ENCODE data around the gene PPP1R11. TPM values are rescaled to one million over a fixed set of nuclear protein-coding genes. Genes with fewer than 3 reads are reported as not detected.

PPP1R11 gene
- total and polyA plus RNA-seq, 2 of the 13 experiments (the other 11 are each of a cell fraction or from before 2014, with no cell fraction given): 32.1 to 58.9 TPM

- TF ChIP-seq RERE (CRISPR knock-in tag; IDR thresholded peaks at IDR 0.05; ENCODE audit: low read depth) (no peak; the same call in 1 of the 2 replicates), KDM2A (CRISPR knock-in tag; IDR thresholded peaks at IDR 0.05; ENCODE audit: borderline replicate concordance, low read depth) (peak; percentile 95), ZNF407 (CRISPR knock-in tag; IDR thresholded peaks at IDR 0.05; ENCODE audit: not compliant biosample characterization) (peak; percentile 71), ZNF879 (CRISPR knock-in tag; IDR thresholded peaks at IDR 0.05) (0 out of 2 replicates have a peak, but pooled peaks have one; percentile 13), GLMP (CRISPR knock-in tag; IDR thresholded peaks at IDR 0.05; ENCODE audit: borderline replicate concordance) (no peak), ZNF225 (CRISPR knock-in tag; IDR thresholded peaks at IDR 0.05) (0 out of 2 replicates have a peak, but pooled peaks have one; percentile 64), MIER3 (CRISPR knock-in tag; IDR thresholded peaks at IDR 0.05; ENCODE audit: borderline replicate concordance) (peak; percentile 96), XRCC5 (optimal IDR thresholded peaks at IDR 0.05; ENCODE audit: low read length) (peak; percentile 95), GATA4 (IDR thresholded peaks at IDR 0.05; ENCODE audit: borderline replicate concordance, low read depth) (peak; percentile 80; the same call in 1 of the 2 replicates), E2F5 (CRISPR knock-in tag; conservative IDR thresholded peaks at IDR 0.05) (no peak), NFATC3 (CRISPR knock-in tag; IDR thresholded peaks at IDR 0.05) (peak; percentile 85; the same call in 1 of the 2 replicates)
Observed at GRCh38 chr6:30066577-30067459, at the start of gene PPP1R11 (continued).
